Adipocyte (in vitro differentiated cells): ENCODE results near the gene TMOD4.
"Not testable (repeated sequence)": the region's sequence is repeated elsewhere in the genome, so short reads cannot be mapped to it uniquely, and the experiment has no call there.

Experiments
- DNase-seq: peaks from one replicate; pipeline ENCODE4 v3.0.0-alpha.2; 2015; ENCODE audit warnings: low read depth
- H3K27me3 ChIP-seq: replicated peaks from 2 replicates; pipeline ENCODE4 v1.7.0; 2013; ENCODE audit warnings: mild to moderate bottlenecking, low read length, moderate library complexity; ENCODE audit not compliant: control insufficient read depth, insufficient read depth
- H3K36me3 ChIP-seq: 2 replicates; pipeline ENCODE4 v1.7.0; 2013; ENCODE audit warnings: low read length, mild to moderate bottlenecking, moderate library complexity; ENCODE audit not compliant: control insufficient read depth, insufficient read depth, severe bottlenecking
- H3K4me1 ChIP-seq: 2 replicates; pipeline ENCODE4 v1.7.0; 2013; ENCODE audit warnings: mild to moderate bottlenecking, low read length, moderate library complexity; ENCODE audit not compliant: control insufficient read depth, insufficient read depth
- H3K4me3 ChIP-seq: 2 replicates; pipeline ENCODE4 v1.7.0; 2013; ENCODE audit warnings: mild to moderate bottlenecking, low read length, moderate library complexity
- H3K9ac ChIP-seq: 2 replicates; pipeline ENCODE4 v1.7.0; 2013; ENCODE audit warnings: mild to moderate bottlenecking, low read length, moderate library complexity
- H3K9me3 ChIP-seq: 2 replicates; pipeline ENCODE4 v1.7.0; 2013; ENCODE audit warnings: mild to moderate bottlenecking, low read length, moderate library complexity; ENCODE audit not compliant: control insufficient read depth

TMOD4 gene

GRCh38 chr1:151175863-151176262 is at the start of gene TMOD4:
TSS of gene TMOD4 (minus strand) at chr1:151175981. CDS start at chr1:151174875, 1,106 bp downstream.
- Histone ChIP-seq H3K4me1 (peaks cover 13% of the 10 kb centered on the region), H3K9ac (peak within 1 kb of the TSS; percentile 25), H3K36me3 (peaks cover 69% of the 10 kb centered on the region), H3K4me3 (no peak within 1 kb of the TSS), H3K27me3 (no peaks in the 10 kb centered on the region), H3K9me3 (no peaks in the 10 kb centered on the region)
- peak; percentile 37 for DNase-seq

GRCh38 chr1:151222130-151222529 is 46.3 kb upstream of the TMOD4 start:
- Histone ChIP-seq H3K36me3 (peaks cover 26% of the 10 kb centered on the region), H3K9ac (no peak overlapping the region), H3K4me1 (peaks cover 27% of the 10 kb centered on the region), H3K9me3 (no peaks in the 10 kb centered on the region), H3K4me3 (no peak overlapping the region), H3K27me3 (no peaks in the 10 kb centered on the region)
- DNase-seq = no peak

DNA sequence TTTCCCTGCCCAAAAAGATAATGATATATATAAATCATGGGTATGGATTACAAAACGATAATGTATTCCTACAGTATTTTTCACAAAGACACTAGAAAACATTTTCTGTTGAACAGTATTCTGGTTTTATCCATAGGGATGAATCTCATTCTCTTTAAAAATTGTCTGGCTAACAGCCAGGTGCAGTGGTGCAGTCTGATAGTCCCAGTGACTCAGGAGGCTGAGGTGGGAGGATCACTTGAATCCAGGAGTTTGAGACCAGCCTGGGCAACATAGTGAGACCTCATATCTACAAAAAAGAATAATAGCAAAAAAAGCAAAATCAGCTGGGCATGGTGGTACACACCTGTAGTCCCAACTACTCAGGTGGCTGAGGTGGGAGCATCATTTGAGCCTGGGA is 45.8 kb upstream of the TMOD4 start:
- H3K4me1 ChIP-seq = peaks cover 27% of the 10 kb centered on the region
- H3K9ac ChIP-seq = no peak overlapping the region
- DNase-seq = no peak
- H3K36me3 ChIP-seq = peaks cover 21% of the 10 kb centered on the region
- H3K4me3 ChIP-seq = no peak overlapping the region
- no peaks in the 10 kb centered on the region for H3K9me3 ChIP-seq
- no peaks in the 10 kb centered on the region for H3K27me3 ChIP-seq

- Histone ChIP-seq H3K36me3 (peaks cover 41% of the 10 kb centered on the region), H3K27me3 (no peaks in the 10 kb centered on the region), H3K9ac (no peak overlapping the region), H3K9me3 (no peaks in the 10 kb centered on the region), H3K4me3 (no peak overlapping the region), H3K4me1 (peaks cover 7% of the 10 kb centered on the region)
- no peak for DNase-seq
Measured at GRCh38 chr1:151213560-151213959, 37.8 kb upstream of the TMOD4 start.

DNA sequence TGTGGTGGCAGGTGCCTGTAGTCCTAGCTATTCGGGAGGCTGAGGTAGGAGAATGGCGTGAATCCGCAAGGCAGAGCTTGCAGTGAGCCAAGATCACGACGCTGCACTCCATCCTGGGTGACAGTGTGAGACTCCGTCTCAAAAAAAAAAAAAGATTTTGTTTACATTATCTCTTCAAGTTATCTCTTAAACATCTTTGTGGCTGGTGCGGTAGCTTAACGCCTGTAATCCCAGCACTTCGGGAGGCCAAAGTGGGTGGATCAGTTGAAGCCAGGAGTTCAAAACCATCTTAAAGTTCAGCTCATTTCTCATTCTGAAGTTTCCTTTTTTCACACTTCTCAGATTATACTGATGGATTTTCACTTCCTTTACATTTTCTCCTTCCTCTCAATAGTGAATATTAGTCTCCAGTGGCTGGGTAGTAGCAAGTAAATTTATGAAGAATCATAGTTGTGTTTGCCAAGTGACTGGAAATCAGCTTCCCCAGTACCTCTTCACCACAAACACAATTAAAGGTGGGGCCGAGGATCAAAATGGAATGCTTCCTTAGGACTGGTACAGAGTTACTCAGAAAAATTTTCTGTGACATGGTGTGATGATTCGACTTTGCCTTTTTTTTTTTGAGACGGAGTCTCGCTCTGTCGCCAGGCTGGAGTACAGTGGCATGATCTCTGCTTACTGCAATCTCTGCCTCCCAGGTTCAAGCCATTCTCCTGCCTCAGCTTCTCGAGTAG is 36.4 kb upstream of the TMOD4 start:
- Histone ChIP-seq H3K4me3 (no peak overlapping the region), H3K4me1 (peaks cover 12% of the 10 kb centered on the region), H3K9ac (no peak overlapping the region), H3K9me3 (no peaks in the 10 kb centered on the region), H3K36me3 (peaks cover 55% of the 10 kb centered on the region), H3K27me3 (no peaks in the 10 kb centered on the region)
- DNase-seq = no peak

- H3K4me3 ChIP-seq = no peak overlapping the region
- H3K36me3 ChIP-seq = peaks cover 65% of the 10 kb centered on the region
- peak; percentile 27 for DNase-seq
- peaks cover 20% of the 10 kb centered on the region for H3K4me1 ChIP-seq
- H3K9ac ChIP-seq = no peak overlapping the region
- H3K9me3 ChIP-seq = no peaks in the 10 kb centered on the region
- no peaks in the 10 kb centered on the region for H3K27me3 ChIP-seq
Measured at GRCh38 chr1:151210830-151211229, 35.0 kb upstream of the TMOD4 start.

DNA sequence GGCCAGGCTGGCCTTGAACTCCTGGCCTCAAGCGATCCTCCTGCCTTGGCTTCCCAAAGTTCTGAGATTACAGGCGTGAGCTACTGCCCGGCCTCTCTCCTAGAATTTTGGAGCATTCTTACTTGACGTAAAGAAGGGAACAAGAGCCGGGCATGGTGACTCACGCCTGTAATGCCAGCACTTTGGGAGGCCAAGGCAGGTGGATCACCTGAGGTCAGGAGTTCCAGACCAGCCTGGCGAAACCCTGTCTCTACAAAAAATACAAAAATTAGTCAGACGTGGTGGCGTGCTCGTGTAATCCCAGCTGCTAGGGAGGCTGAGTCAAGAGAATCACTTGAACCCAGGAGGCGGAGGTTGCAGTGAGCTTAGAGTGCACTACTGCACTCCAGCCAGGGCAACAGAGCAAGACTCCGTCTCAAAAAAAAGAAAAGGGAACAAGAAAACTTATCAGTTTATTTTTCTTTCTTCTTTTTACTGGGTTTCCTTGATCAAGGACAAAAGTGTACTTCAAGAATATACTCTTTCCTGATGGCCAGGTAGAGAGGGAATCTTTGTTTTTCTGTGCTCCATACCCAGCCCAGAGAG is 29.7 kb upstream of the TMOD4 start:
- not testable (repeated sequence) for H3K9ac ChIP-seq, H3K4me3 ChIP-seq, DNase-seq, H3K9me3 ChIP-seq, H3K27me3 ChIP-seq
- peaks cover 53% of the 10 kb centered on the region for H3K36me3 ChIP-seq
- H3K4me1 ChIP-seq = peaks cover 34% of the 10 kb centered on the region

DNA sequence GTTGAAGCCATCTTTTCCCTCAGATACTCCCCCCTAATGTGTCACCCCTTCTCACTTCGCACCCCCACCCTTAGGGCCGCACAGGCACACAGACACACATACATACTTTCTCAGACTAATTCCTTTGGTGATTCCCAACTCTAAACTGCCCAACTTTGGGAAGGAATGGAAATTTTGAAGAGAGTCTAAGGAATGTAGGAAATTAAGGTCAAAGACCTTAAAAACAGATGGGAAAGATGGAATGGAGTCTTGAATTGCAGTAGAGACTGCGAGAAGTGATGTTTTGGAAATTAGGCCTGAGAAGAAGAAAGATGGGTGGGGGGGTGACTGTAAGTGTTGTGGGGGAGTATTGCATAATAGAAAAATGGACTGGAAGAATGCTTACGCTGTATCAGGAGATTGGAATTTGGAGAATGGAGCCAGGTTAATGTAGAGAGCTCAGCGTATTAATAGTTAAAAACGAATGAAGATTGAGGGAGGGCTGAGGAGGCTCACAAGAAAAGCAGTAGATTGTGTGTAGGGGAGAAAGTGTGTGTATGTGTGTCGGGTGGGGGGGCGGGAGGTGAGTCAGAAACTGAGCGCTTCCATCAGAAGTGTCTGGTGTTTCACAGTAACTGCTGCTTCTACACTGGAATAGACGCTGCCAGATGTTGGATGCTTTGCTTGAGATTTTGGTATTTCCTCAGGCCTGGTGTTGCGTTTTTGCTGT is 24.2 kb upstream of the TMOD4 start:
- Histone ChIP-seq H3K4me1 (peaks cover 32% of the 10 kb centered on the region), H3K36me3 (peaks cover 17% of the 10 kb centered on the region), H3K27me3 (no peaks in the 10 kb centered on the region), H3K9me3 (no peaks in the 10 kb centered on the region), H3K9ac (peak overlapping the region; percentile 97), H3K4me3 (peak overlapping the region; percentile 99)
- DNase-seq = peak; percentile 88

- H3K9me3 ChIP-seq = no peaks in the 10 kb centered on the region
- peak within 1 kb of the TSS; percentile 97 for H3K9ac ChIP-seq
- DNase-seq = peak; percentile 100
- H3K4me3 ChIP-seq = peak within 1 kb of the TSS; percentile 99
- H3K36me3 ChIP-seq = peaks cover 12% of the 10 kb centered on the region
- peaks cover 37% of the 10 kb centered on the region for H3K4me1 ChIP-seq
- no peaks in the 10 kb centered on the region for H3K27me3 ChIP-seq
Measured at GRCh38 chr1:151198254-151199127, 22.7 kb upstream of the TMOD4 start, which contains the start of gene PIP5K1A. TSS of gene PIP5K1A (plus strand) at chr1:151198552. CDS start at chr1:151198997, 445 bp downstream.

DNA sequence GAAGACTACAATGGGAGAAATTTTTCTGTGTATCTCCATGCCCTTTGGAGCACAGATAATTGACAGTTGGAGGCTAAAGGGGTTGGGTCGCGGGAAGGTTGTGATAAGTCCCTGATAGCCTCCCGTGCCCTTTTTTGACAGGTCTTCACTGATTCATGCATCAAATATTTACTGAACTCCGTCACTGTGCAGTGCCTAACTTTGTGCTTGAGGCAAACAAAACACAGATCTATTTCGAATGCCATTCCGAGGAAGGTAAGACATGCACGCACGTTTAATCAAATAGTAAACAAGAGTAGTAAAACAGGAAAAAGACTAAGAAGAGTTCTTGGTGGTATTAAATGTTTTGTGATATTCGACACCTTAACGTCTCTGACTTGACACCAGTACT is 22.1 kb upstream of the TMOD4 start:
- Histone ChIP-seq H3K9me3 (no peaks in the 10 kb centered on the region), H3K4me3 (peak overlapping the region; percentile 99), H3K9ac (peak overlapping the region; percentile 97), H3K27me3 (no peaks in the 10 kb centered on the region), H3K36me3 (peaks cover 6% of the 10 kb centered on the region), H3K4me1 (peaks cover 37% of the 10 kb centered on the region)
- DNase-seq = no peak
